Keratinocyte (primary cell): ENCODE data around the gene SIK2. TPM values are rescaled to one million over a fixed set of nuclear protein-coding genes. Genes with fewer than 3 reads are reported as not detected.

Experiments
- DNase-seq: peaks from one replicate; pipeline ENCODE4 v3.0.0-alpha.2; 2011; ENCODE audit warnings: low read depth, missing footprints, low spot score
- FAIRE-seq: peaks from 2 replicates; lab custom pipeline; 2011; peaks lifted over from hg19 to GRCh38; lab: Jason Lieb, UNC
- H2AFZ ChIP-seq: 2 replicates; pipeline ENCODE4 v1.6.0; 2012; ENCODE audit warnings: low read length, control low read depth, inconsistent platforms; ENCODE audit not compliant: control insufficient read depth
- H3K27ac ChIP-seq: 2 replicates; pipeline ENCODE4 v1.5.1; 2011; ENCODE audit warnings: low read length; ENCODE audit not compliant: control insufficient read depth, insufficient read depth
- H3K27me3 ChIP-seq: 3 replicates; pipeline ENCODE4 v1.6.0; 2011; ENCODE audit warnings: low read length; ENCODE audit not compliant: control insufficient read depth, insufficient read depth; ENCODE audit errors: extremely low read depth
- H3K36me3 ChIP-seq, 2 experiments: 2 replicates in 1 of 2; 3 replicates in 1 of 2; pipeline ENCODE4 v1.5.1; 2011; ENCODE audit warnings: low read length in 2 of 2, mild to moderate bottlenecking in 1 of 2; ENCODE audit not compliant: control insufficient read depth in 2 of 2, insufficient read depth in 2 of 2; ENCODE audit errors: extremely low read depth in 1 of 2
- H3K4me1 ChIP-seq: 3 replicates; pipeline ENCODE4 v1.5.1; 2011; ENCODE audit warnings: low read length; ENCODE audit not compliant: control insufficient read depth, insufficient read depth; ENCODE audit errors: extremely low read depth
- H3K4me2 ChIP-seq: 3 replicates; pipeline ENCODE4 v1.6.0; 2011; ENCODE audit warnings: low read depth, low read length; ENCODE audit not compliant: control insufficient read depth, insufficient read depth; ENCODE audit errors: extremely low read depth
- H3K4me3 ChIP-seq, 3 experiments: fragments of 200-600 bp in 1 of 3; sonication (generic) in 1 of 3; 2 replicates in 2 of 3; 3 replicates in 1 of 3; pipeline ENCODE4 v1.5.1; 2011 to 2016; ENCODE audit warnings: low read length in 3 of 3, mild to moderate bottlenecking in 3 of 3, control low read depth in 2 of 3, inconsistent platforms in 1 of 3, low read depth in 1 of 3, mixed read lengths in 1 of 3, mixed run types in 1 of 3, moderate library complexity in 1 of 3; ENCODE audit not compliant: control insufficient read depth in 2 of 3, insufficient read depth in 2 of 3; ENCODE audit errors: extremely low read depth in 1 of 3
- H3K79me2 ChIP-seq: 2 replicates; pipeline ENCODE4 v1.6.0; 2012; ENCODE audit warnings: low read length; ENCODE audit not compliant: control insufficient read depth, insufficient read depth
- H3K9ac ChIP-seq: 3 replicates; pipeline ENCODE4 v1.6.0; 2011; ENCODE audit warnings: low read length; ENCODE audit not compliant: control insufficient read depth, insufficient read depth; ENCODE audit errors: extremely low read depth
- H3K9me1 ChIP-seq: 3 replicates; pipeline ENCODE4 v1.6.0; 2011; ENCODE audit warnings: low read length; ENCODE audit not compliant: control insufficient read depth, insufficient read depth; ENCODE audit errors: extremely low read depth
- H3K9me3 ChIP-seq: 2 replicates; pipeline ENCODE4 v1.5.1; 2012; ENCODE audit warnings: low read depth, low read length; ENCODE audit not compliant: control insufficient read depth
- H4K20me1 ChIP-seq: 3 replicates; pipeline ENCODE4 v1.6.0; 2011; ENCODE audit warnings: low read length; ENCODE audit not compliant: control insufficient read depth, insufficient read depth; ENCODE audit errors: extremely low read depth
- EZH2 ChIP-seq: IDR thresholded peaks from one replicate; pipeline ENCODE4 v1.6.1; 2012; ENCODE audit warnings: inconsistent platforms, mild to moderate bottlenecking, low read length, moderate library complexity
- dilution Hi-C: fragments of 300-500 bp; cut with MboI; formaldehyde crosslinking; loops from one replicate; pipeline ENCODE4 v1.7.0; 2020; ENCODE audit warnings: low sequenced_read_pairs; ENCODE audit not compliant: extremely low pct_ligation_motif_present
- polyA plus RNA-seq, 5 experiments: library from polyadenylated mRNA; depleted of rRNA in 3 of 5; stranded (reverse) in 3 of 5; stranded (forward) in 1 of 5; unstranded in 1 of 5; fragments of >200 nt; gene quantifications; 1 replicate in 1 of 5; 2 replicates in 3 of 5; 3 replicates in 1 of 5; pipeline versions ENCODE4 v1.2.1 to v1.2.3, GENCODE V29; 2011 to 2012; ENCODE audit warnings: missing spikeins in 2 of 5, low read depth in 1 of 5, low replicate concordance in 1 of 5
- TF ChIP-seq, protein P1 (sequence below), 3 experiments: IDR thresholded peaks in 1 of 3; conservative IDR thresholded peaks in 1 of 3; optimal IDR thresholded peaks in 1 of 3; 2 replicates in 2 of 3; 3 replicates in 1 of 3; pipeline versions ENCODE3 to v1.5.1; 2011; ENCODE audit warnings: low read length in 3 of 3, mild to moderate bottlenecking in 3 of 3, moderate library complexity in 2 of 3, control low read depth in 1 of 3, inconsistent platforms in 1 of 3; ENCODE audit not compliant: insufficient read depth in 2 of 3; ENCODE audit errors: extremely low read depth in 1 of 3

The SIK2 gene
- polyA plus RNA-seq, 1 donor (not counting 4 experiments of a cell fraction or from before 2014, with no cell fraction given), result 10.0 TPM

DNA sequence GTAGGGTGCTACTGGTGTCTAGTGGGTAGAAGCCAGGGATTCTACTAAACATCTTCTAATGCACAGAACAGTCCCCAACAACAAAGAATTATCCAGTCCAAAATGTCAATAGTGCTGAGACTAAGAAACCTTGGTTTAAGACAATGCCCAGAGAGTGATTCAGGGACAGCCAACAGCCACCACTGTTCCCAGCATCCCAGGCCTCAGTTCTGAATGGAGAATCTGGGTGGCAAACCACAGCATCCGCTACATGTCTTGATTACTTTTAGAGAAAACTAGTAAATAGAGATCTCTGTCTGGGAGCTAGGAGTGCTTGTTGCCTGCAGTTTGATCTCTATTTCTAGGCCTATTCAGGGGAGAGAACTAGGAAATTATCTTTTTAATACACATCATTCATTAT, 20.9 kb upstream of the SIK2 start:
- H3K9ac ChIP-seq, result no peak overlapping the region
- no peaks in the 10 kb centered on the region for H3K9me3 ChIP-seq
- H3K27me3 ChIP-seq, result no peaks in the 10 kb centered on the region
- no peaks in the 10 kb centered on the region for H3K79me2 ChIP-seq
- dilution Hi-C loops, result no loop called here
- no peak overlapping the region for H3K4me3 ChIP-seq
- no peak overlapping the region for H3K27ac ChIP-seq
- no peak for TF ChIP-seq EZH2
- TF ChIP-seq, protein P1, sequence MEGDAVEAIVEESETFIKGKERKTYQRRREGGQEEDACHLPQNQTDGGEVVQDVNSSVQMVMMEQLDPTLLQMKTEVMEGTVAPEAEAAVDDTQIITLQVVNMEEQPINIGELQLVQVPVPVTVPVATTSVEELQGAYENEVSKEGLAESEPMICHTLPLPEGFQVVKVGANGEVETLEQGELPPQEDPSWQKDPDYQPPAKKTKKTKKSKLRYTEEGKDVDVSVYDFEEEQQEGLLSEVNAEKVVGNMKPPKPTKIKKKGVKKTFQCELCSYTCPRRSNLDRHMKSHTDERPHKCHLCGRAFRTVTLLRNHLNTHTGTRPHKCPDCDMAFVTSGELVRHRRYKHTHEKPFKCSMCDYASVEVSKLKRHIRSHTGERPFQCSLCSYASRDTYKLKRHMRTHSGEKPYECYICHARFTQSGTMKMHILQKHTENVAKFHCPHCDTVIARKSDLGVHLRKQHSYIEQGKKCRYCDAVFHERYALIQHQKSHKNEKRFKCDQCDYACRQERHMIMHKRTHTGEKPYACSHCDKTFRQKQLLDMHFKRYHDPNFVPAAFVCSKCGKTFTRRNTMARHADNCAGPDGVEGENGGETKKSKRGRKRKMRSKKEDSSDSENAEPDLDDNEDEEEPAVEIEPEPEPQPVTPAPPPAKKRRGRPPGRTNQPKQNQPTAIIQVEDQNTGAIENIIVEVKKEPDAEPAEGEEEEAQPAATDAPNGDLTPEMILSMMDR (optimal IDR thresholded peaks at IDR 0.05 in 1 of 3, IDR thresholded peaks at IDR 0.05 in 1 of 3, conservative IDR thresholded peaks at IDR 0.05 in 1 of 3; ENCODE audit: extremely low read depth in 1 of 3, insufficient read depth in 2 of 3, low read length in 3 of 3), result no peak
- DNase-seq (no peak), FAIRE-seq (no peak)
- H2AFZ ChIP-seq, result no peak overlapping the region
- H3K9me1 ChIP-seq, result no peaks in the 10 kb centered on the region
- H3K4me1 ChIP-seq, result peaks cover 5% of the 10 kb centered on the region
- H4K20me1 ChIP-seq, result no peaks in the 10 kb centered on the region
- H3K4me2 ChIP-seq, result no peak overlapping the region
- no peaks in the 10 kb centered on the region for H3K36me3 ChIP-seq

DNA sequence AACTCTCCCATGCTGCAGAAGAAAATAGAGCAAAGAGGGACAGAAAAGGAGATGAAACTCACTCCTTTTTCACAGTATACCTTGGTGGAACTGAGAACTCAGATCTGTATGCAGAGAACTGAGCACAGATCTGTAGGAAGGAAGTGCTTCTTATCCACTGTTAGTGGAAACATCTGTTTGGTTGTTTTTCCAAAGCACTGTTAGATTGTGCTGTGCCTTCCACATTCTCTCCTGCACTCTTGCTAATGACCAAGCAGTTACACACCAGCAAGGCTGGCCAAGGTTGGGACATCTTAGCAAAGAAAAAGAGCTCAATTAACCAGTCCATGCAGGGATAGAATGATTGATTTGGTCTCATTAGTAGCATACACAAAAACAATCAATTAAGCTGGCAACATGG, 20.1 kb upstream of the SIK2 start:
- no peak overlapping the region for H3K4me3 ChIP-seq
- H3K27me3 ChIP-seq, result no peaks in the 10 kb centered on the region
- H3K36me3 ChIP-seq, result no peaks in the 10 kb centered on the region
- TF ChIP-seq, protein P1 (optimal IDR thresholded peaks at IDR 0.05 in 1 of 3, IDR thresholded peaks at IDR 0.05 in 1 of 3, conservative IDR thresholded peaks at IDR 0.05 in 1 of 3; ENCODE audit: extremely low read depth in 1 of 3, insufficient read depth in 2 of 3, low read length in 3 of 3), result no peak
- TF ChIP-seq EZH2, result no peak
- H3K9me1 ChIP-seq, result no peaks in the 10 kb centered on the region
- dilution Hi-C loops, result no loop called here
- H3K4me1 ChIP-seq, result peaks cover 5% of the 10 kb centered on the region
- H3K27ac ChIP-seq, result no peak overlapping the region
- H3K4me2 ChIP-seq, result no peak overlapping the region
- H3K9me3 ChIP-seq, result no peaks in the 10 kb centered on the region
- DNase-seq (no peak), FAIRE-seq (no peak)
- H4K20me1 ChIP-seq, result no peaks in the 10 kb centered on the region
- H2AFZ ChIP-seq, result no peak overlapping the region
- H3K9ac ChIP-seq, result no peak overlapping the region
- H3K79me2 ChIP-seq, result no peaks in the 10 kb centered on the region
